Endothelial cell of umbilical vein (primary cell): ENCODE measurements around the gene CCDC39. TPM values are rescaled to one million over a fixed set of nuclear protein-coding genes. Genes with fewer than 3 reads are reported as not detected.

Experiments used
- BruUV-seq: library from RNA; stranded (reverse); fragments of 400-500 nt; replicated peaks from 2 replicates; lab custom pipeline; 2021; lab: Mats Ljungman, UMichigan
- CTCF ChIA-PET: fragments of 300-600, 350-600 bp; sonication (Branson Sonifier 250); formaldehyde crosslinking; loops from one replicate; lab custom pipeline; 2021; ENCODE audit warnings: antibody characterized with exemption, inconsistent platforms; lab: Charles Lee
- POLR2A ChIA-PET: fragments of 300-600, 350-600 bp; sonication (Branson Sonifier 250); formaldehyde crosslinking; loops from one replicate; lab custom pipeline; 2021; ENCODE audit warnings: antibody characterized with exemption, inconsistent platforms; lab: Charles Lee
- DNase-seq: peaks from one replicate; pipeline ENCODE4 v3.0.0-alpha.2; 2011; ENCODE audit warnings: low read depth, low spot score
- FAIRE-seq: peaks from 2 replicates; lab custom pipeline; 2011; peaks lifted over from hg19 to GRCh38; lab: Jason Lieb, UNC
- H2AFZ ChIP-seq: 2 replicates; pipeline ENCODE4 v1.6.0; 2012; ENCODE audit warnings: low read depth, low read length, control low read depth, inconsistent platforms
- H3K27ac ChIP-seq: 2 replicates; pipeline ENCODE4 v1.5.1; 2011; ENCODE audit warnings: low read depth, mild to moderate bottlenecking, control low read depth, low read length, moderate library complexity; ENCODE audit not compliant: insufficient read depth
- H3K27me3 ChIP-seq, 2 experiments: 2 replicates each; pipeline versions ENCODE4 v1.6.0 to v1.6.1; 2011; ENCODE audit warnings: low read length in 2 of 2, mixed read lengths in 1 of 2; ENCODE audit not compliant: control insufficient read depth in 2 of 2, insufficient read depth in 2 of 2
- H3K36me3 ChIP-seq, 2 experiments: 2 replicates in 1 of 2; 3 replicates in 1 of 2; pipeline ENCODE4 v1.5.1; 2011; ENCODE audit warnings: low read length in 2 of 2, mild to moderate bottlenecking in 1 of 2, moderate library complexity in 1 of 2; ENCODE audit not compliant: control insufficient read depth in 2 of 2, insufficient read depth in 2 of 2; ENCODE audit errors: extremely low read depth in 1 of 2
- H3K4me1 ChIP-seq: 3 replicates; pipeline ENCODE4 v1.5.1; 2011; ENCODE audit warnings: mild to moderate bottlenecking, low read length; ENCODE audit not compliant: control insufficient read depth, insufficient read depth; ENCODE audit errors: extremely low read depth
- H3K4me2 ChIP-seq: 2 replicates; pipeline ENCODE4 v1.6.1; 2011; ENCODE audit warnings: low read length, control low read depth, mixed read lengths; ENCODE audit not compliant: insufficient read depth
- H3K4me3 ChIP-seq, 3 experiments: fragments of 200-600 bp in 1 of 3; sonication (generic), shearing (Covaris generic) in 1 of 3; replicated peaks in 1 of 3; 2 replicates each; pipeline ENCODE4 v1.5.1; 2011 to 2016; ENCODE audit warnings: control low read depth in 3 of 3, low read length in 3 of 3, mild to moderate bottlenecking in 2 of 3, inconsistent platforms in 1 of 3, low read depth in 1 of 3, moderate library complexity in 1 of 3; ENCODE audit not compliant: insufficient read depth in 1 of 3
- H3K79me2 ChIP-seq: 2 replicates; pipeline ENCODE4 v1.6.0; 2012; ENCODE audit warnings: low read length, inconsistent platforms; ENCODE audit not compliant: control insufficient read depth, insufficient read depth
- H3K9ac ChIP-seq: replicated peaks from 2 replicates; pipeline ENCODE3; 2011; ENCODE audit warnings: low read length, control low read depth; ENCODE audit not compliant: insufficient read depth; ENCODE audit errors: extremely low read depth
- H3K9me1 ChIP-seq: replicated peaks from 3 replicates; pipeline ENCODE4 v1.6.0; 2011; ENCODE audit warnings: mild to moderate bottlenecking, low read length; ENCODE audit not compliant: control insufficient read depth, insufficient read depth; ENCODE audit errors: extremely low read depth
- H3K9me3 ChIP-seq: replicated peaks from 2 replicates; pipeline ENCODE4 v1.5.1; 2012; ENCODE audit warnings: low read length, inconsistent platforms; ENCODE audit not compliant: control insufficient read depth, insufficient read depth
- H4K20me1 ChIP-seq: replicated peaks from 2 replicates; pipeline ENCODE3; 2011; ENCODE audit warnings: mild to moderate bottlenecking, low read length; ENCODE audit not compliant: control insufficient read depth, insufficient read depth; ENCODE audit errors: extremely low read depth
- EZH2 ChIP-seq: IDR thresholded peaks from 2 replicates; pipeline ENCODE4 v1.6.1; 2012; ENCODE audit warnings: borderline replicate concordance, low read depth, mild to moderate bottlenecking, moderate library complexity, low read length, inconsistent platforms; ENCODE audit not compliant: severe bottlenecking
- FOS ChIP-seq: IDR thresholded peaks from 2 replicates; pipeline ENCODE4 v1.6.1; 2011; ENCODE audit warnings: mild to moderate bottlenecking, low read length, moderate library complexity, borderline replicate concordance; ENCODE audit not compliant: insufficient read depth
- GATA2 ChIP-seq: IDR thresholded peaks from 2 replicates; pipeline ENCODE4 v1.7.0; 2011; ENCODE audit warnings: low read depth, mild to moderate bottlenecking, moderate library complexity, mixed read lengths, low read length; ENCODE audit not compliant: insufficient read length, insufficient read depth
- JUN ChIP-seq: IDR thresholded peaks from 2 replicates; pipeline ENCODE4 v1.6.1; 2011; ENCODE audit warnings: borderline replicate concordance, low read depth; ENCODE audit not compliant: insufficient read length, insufficient read depth
- MYC ChIP-seq: IDR thresholded peaks from one replicate; pipeline ENCODE4 v1.6.1; 2011; ENCODE audit warnings: mild to moderate bottlenecking, low read depth, low read length
- POLR2A ChIP-seq: IDR thresholded peaks from 2 replicates; pipeline ENCODE4 v1.6.1; 2012; ENCODE audit warnings: low read depth, mild to moderate bottlenecking, control low read depth, low read length
- POLR2AphosphoS5 ChIP-seq: IDR thresholded peaks from 2 replicates; pipeline ENCODE4 v1.6.1; 2012; ENCODE audit warnings: low read depth, mild to moderate bottlenecking, control low read depth, low read length, moderate library complexity; ENCODE audit not compliant: insufficient read depth
- dilution Hi-C: fragments of 300-500 bp; cut with MboI; formaldehyde crosslinking; loops from one replicate; pipeline ENCODE4 v1.15.0; 2019; ENCODE audit warnings: low sequenced_read_pairs; ENCODE audit not compliant: extremely low pct_ligation_motif_present
- intact Hi-C: fragments of 100-400 bp; cut with micrococcal nuclease; formaldehyde crosslinking; loops from one replicate; pipeline ENCODE4 v1.10.0; 2022
- polyA plus RNA-seq, 4 experiments: library from polyadenylated mRNA; depleted of rRNA in 3 of 4; stranded (reverse) in 3 of 4; unstranded in 1 of 4; fragments of >200 nt; gene quantifications; 2 replicates each; pipeline versions ENCODE4 v1.2.1 to v1.2.3, GENCODE V29; 2011 to 2012; ENCODE audit warnings: missing spikeins in 1 of 4
- total RNA-seq: library from RNA; stranded (reverse); gene quantifications from 2 replicates; pipeline ENCODE4 v1.2.3, GENCODE V29; 2021
- TF ChIP-seq, protein P1 (sequence below), 2 donors: IDR thresholded peaks; 1 replicate in 1 of 2; 2 replicates in 1 of 2; pipeline ENCODE4 v1.5.1; 2011; ENCODE audit warnings: low read length in 2 of 2, mild to moderate bottlenecking in 2 of 2, moderate library complexity in 2 of 2, control low read depth in 1 of 2, inconsistent platforms in 1 of 2, low read depth in 1 of 2; ENCODE audit not compliant: insufficient read depth in 1 of 2; ENCODE audit errors: extremely low read depth in 1 of 2
- TF ChIP-seq, protein P2 (sequence below): IDR thresholded peaks from 2 replicates; pipeline ENCODE4 v1.6.1; 2011; ENCODE audit not compliant: insufficient read depth, insufficient read length

Gene CCDC39
- total and polyA plus RNA-seq, 2 donors (not counting 3 experiments of a cell fraction or from before 2014, with no cell fraction given), result not detected

DNA sequence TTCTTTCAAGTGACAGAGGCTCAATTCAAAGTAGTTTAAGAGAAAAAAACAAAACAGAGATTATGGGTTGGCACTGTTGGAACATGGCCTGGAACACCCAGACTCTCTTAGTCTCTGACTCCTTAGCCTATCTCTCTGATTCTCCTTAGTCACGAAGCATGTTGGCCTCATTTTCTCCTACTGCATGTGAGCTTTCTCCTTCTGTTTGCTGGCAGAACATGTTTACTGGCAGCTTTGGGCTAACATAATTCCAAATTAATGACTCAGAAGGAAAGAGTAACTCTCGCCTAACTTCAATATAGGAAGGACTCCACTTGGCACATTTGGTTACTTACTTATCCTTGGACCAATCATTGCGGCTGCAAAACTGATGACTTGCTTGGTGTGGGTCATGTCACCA, 21.7 kb upstream of the CCDC39 start:
- Histone ChIP-seq H4K20me1 (no peaks in the 10 kb centered on the region), H3K4me2 (no peak overlapping the region), H3K36me3 (no peaks in the 10 kb centered on the region), H2AFZ (no peak overlapping the region), H3K4me3 (no peak overlapping the region), H3K9ac (no peak overlapping the region), H3K9me1 (no peaks in the 10 kb centered on the region), H3K27me3 (no peaks in the 10 kb centered on the region), H3K9me3 (no peaks in the 10 kb centered on the region), H3K4me1 (no peaks in the 10 kb centered on the region), H3K27ac (no peak overlapping the region), H3K79me2 (no peaks in the 10 kb centered on the region)
- ChIA-PET CTCF (no interaction called here), POLR2A (no interaction called here)
- TF ChIP-seq, protein P1, sequence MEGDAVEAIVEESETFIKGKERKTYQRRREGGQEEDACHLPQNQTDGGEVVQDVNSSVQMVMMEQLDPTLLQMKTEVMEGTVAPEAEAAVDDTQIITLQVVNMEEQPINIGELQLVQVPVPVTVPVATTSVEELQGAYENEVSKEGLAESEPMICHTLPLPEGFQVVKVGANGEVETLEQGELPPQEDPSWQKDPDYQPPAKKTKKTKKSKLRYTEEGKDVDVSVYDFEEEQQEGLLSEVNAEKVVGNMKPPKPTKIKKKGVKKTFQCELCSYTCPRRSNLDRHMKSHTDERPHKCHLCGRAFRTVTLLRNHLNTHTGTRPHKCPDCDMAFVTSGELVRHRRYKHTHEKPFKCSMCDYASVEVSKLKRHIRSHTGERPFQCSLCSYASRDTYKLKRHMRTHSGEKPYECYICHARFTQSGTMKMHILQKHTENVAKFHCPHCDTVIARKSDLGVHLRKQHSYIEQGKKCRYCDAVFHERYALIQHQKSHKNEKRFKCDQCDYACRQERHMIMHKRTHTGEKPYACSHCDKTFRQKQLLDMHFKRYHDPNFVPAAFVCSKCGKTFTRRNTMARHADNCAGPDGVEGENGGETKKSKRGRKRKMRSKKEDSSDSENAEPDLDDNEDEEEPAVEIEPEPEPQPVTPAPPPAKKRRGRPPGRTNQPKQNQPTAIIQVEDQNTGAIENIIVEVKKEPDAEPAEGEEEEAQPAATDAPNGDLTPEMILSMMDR (IDR thresholded peaks at IDR 0.05; ENCODE audit: extremely low read depth in 1 of 2, insufficient read depth in 1 of 2, low read depth in 1 of 2, low read length in 2 of 2), result no peak
- TF ChIP-seq JUN (no peak), POLR2AphosphoS5 (no peak), GATA2 (no peak), MYC (no peak), POLR2A (no peak), FOS (no peak), EZH2 (no peak)
- TF ChIP-seq, protein P2, sequence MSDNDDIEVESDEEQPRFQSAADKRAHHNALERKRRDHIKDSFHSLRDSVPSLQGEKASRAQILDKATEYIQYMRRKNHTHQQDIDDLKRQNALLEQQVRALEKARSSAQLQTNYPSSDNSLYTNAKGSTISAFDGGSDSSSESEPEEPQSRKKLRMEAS, result no peak
- BruUV-seq, result no TSS peak
- DNase-seq (no peak), FAIRE-seq (no peak)
- dilution Hi-C loops, result no loop called here
- intact Hi-C loops, result no loop called here
